Pons (tissue), 1 donor: ENCODE measurements around the gene DPP4.
A peak's percentile ranks its signal among the peaks of the same experiment; 100 is the strongest.
"Not testable (repeated sequence)": the region's sequence is repeated elsewhere in the genome, so short reads cannot be mapped to it uniquely, and the experiment has no call there.

Source experiments
- DNase-seq: peaks from one replicate; pipeline ENCODE4 v3.0.0-alpha.2; 2016; ENCODE audit warnings: low spot score

The DPP4 gene

GRCh38 chr2:161954103-161954502 is 119.9 kb downstream of the DPP4 start:
- no peak for DNase-seq

- DNase-seq, result not testable (repeated sequence)
Observed at GRCh38 chr2:161953367-161953766, 120.6 kb downstream of the DPP4 start.

- no peak for DNase-seq
Observed at GRCh38 chr2:161952783-161953191, 121.2 kb downstream of the DPP4 start.

GRCh38 chr2:161947836-161948235 is 126.2 kb downstream of the DPP4 start:
- DNase-seq, result no peak

GRCh38 chr2:161947406-161947805 is 126.6 kb downstream of the DPP4 start:
- DNase-seq, result no peak

- DNase-seq, result peak; percentile 54
Observed at GRCh38 chr2:161946489-161947107, 127.4 kb downstream of the DPP4 start.

GRCh38 chr2:161943011-161943410 is 131.0 kb downstream of the DPP4 start:
- DNase-seq, result no peak
